C4-2B (cell line): ENCODE results near the gene PLCXD1.

Experiments
- H3K27ac ChIP-seq: fragments of 450-650 bp; 2 replicates; pipeline ENCODE4 v1.5.1; 2017
- ZFX ChIP-seq: fragments of 450-650 bp; IDR thresholded peaks from 2 replicates; pipeline ENCODE4 v1.6.1; 2017
- TF ChIP-seq, protein P1 (sequence below): fragments of 450-650 bp; conservative IDR thresholded peaks from 2 replicates; pipeline ENCODE4 v1.5.1; 2017; ENCODE audit warnings: mild to moderate bottlenecking

PLCXD1 gene

DNA sequence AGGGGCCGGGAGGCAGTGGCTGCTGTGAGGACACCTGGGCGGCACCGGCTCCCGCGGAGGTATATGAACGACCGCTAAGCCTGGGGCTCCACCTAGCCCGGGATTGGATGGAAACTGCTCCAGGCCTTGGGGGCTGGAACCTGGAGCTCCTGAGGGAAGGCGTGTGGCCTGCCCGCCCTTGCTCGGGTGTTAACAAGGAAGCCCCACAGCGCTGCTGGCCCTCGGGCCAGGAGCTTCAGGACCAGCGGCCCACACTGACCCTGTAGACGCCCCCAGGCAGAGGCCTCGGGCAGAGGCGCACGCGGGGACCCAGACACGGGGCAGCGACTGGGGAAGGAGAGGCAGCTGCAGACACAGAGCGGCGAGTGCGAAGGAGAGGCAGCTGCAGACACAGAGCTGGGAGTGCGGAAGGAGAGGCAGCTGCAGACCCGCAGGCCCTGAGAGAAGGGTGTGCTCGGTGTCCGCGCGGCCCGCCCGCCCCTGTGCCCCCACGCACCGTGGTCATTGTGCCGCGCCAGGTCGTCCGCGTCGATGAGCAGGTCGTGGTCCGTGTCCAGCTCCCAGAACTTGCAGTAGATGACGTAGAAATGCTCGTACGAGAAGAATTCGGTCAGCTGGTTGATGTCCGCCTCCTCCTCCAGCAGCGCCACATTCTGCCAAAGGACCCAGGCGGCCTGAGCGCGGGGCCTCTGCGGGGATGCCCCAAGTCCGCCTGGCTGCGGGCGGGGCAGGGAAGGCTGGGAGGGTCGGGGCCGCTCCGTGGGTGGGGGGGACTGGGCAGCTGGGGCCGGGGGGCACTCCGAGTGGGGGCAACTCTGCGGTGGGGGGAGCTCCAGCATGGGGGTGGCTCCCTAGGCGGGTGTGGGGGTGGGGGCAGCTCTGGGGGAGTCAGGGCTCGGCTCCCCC lies 64.1 kb downstream of the PLCXD1 start:
- TF ChIP-seq ZFX = no peak
- TF ChIP-seq, protein P1, sequence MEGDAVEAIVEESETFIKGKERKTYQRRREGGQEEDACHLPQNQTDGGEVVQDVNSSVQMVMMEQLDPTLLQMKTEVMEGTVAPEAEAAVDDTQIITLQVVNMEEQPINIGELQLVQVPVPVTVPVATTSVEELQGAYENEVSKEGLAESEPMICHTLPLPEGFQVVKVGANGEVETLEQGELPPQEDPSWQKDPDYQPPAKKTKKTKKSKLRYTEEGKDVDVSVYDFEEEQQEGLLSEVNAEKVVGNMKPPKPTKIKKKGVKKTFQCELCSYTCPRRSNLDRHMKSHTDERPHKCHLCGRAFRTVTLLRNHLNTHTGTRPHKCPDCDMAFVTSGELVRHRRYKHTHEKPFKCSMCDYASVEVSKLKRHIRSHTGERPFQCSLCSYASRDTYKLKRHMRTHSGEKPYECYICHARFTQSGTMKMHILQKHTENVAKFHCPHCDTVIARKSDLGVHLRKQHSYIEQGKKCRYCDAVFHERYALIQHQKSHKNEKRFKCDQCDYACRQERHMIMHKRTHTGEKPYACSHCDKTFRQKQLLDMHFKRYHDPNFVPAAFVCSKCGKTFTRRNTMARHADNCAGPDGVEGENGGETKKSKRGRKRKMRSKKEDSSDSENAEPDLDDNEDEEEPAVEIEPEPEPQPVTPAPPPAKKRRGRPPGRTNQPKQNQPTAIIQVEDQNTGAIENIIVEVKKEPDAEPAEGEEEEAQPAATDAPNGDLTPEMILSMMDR = no peak
- H3K27ac ChIP-seq = no peak overlapping the region

DNA sequence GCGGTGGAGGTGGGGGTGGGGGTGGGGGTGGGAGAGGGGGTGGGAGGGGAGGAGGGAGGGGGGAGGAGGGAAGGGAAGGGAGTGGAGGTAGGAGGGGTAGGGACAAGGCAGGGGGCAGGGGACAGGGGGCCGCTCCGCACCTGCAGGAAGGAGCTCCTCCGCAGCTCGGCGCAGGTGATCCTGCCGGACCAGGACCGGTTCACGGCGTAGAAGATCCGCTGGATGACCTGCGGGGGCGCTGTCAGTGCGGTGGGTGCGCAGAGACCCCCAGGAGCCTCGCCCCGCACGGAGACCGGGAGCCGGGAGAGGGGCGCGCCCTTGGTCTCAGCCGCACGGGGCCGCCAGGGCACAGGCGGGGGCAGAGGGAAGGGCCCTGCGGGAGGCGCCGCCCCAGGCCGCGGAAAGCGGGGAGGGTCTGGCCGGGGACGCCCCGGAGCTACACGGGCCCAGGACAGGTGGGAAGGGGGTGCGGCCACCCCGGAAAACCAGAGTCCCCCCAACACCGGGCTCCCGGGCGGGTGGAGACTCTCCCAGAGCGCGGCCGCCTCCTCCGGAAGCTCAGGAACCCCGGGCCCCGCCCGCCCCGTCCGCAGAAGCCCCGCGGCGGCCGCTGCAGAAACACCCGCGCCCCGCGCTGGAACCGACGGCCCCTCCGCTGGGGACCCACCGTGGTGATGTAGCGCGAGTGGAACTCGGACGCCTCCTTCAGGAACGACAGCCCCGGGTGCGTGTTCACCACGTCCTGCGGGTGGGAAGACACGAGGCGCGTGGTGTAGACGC lies 65.0 kb downstream of the PLCXD1 start:
- H3K27ac ChIP-seq = no peak overlapping the region
- no peak for TF ChIP-seq ZFX
- TF ChIP-seq, protein P1 = no peak

DNA sequence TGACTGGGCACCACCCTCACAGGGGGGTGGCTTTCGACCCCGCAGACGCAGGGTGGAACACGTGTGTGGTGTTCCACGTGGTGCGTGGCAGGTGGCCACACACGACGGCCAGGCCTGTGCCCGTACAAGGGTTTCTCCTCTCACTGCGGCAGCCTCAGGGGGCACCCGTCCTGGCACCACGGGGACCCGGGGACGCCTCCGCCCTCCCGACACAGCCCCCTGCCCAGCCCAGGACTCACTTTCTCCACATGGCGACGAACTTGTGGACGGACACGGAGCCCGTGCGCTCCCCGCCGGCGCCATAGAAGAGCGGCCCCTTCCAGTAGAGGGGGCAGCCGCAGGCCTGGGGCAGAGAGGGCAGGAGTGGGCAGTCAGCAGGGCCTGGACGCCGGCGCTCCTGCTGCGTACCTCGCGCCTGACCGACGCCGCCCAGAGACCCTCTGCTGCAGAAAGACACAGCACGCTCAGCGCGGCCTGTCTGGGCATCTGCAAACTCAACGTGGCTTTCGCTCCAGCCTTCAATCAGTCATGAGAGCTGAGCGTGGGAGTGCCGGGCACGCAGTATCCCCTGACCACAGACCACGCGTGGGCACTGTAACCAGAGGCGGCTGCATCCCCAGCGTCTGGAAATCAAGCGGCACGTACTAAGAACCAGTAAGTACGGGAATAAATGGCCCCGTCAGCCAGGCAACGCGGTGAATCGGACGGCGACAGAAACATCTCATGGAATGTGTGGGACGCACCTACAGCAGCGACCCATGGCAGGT lies 66.4 kb downstream of the PLCXD1 start:
- no peak overlapping the region for H3K27ac ChIP-seq
- TF ChIP-seq ZFX = no peak
- TF ChIP-seq, protein P1 = no peak

DNA sequence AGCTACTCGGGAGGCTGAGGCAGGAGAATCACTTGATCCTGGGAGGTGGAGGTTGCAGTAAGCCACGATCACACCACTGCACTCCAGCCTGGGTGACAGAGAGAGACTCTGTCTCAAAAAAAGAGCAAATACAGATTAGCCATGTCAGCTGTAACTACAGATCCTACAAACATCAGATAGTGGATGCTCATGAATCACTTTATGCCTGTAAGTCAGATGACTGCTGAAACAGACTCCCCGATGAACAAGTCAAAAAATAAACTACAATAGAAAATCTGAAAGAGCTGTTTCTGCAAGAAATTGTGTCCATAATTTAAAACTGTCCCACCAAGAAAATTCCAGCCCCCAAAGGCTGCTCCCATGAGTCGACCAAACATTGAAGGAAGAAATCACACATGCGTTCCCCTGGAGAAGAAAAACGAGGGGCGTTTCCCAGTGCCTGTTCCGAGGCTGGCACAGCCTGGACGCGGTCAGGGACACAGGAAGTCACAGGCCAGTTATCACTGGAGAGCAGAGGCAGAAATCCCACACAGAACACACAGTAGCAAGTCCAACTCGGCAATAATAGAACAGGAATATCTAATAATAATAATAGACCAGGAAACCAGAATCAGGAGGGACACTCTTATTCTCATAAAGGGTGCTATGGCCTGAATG lies 67.4 kb downstream of the PLCXD1 start:
- TF ChIP-seq, protein P1 = no peak
- TF ChIP-seq ZFX = no peak

DNA sequence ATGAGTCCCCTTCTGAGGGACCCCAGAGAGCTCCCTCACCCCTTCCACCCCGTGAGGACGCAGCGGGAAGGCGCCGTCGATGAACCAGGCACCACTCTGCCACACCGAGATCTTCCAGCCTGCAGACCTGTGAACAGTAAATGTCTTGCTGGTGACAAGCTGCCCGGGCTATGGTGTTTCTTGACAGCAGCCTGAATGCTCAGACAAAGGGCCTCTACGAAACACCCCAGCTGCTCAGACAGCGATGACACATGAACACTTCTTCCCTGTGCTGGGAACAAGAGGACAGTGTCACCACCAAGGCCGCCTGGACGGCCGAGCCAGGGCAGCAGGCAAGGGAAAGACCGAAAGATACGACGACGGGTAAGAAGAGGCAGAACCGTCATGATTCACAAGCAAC lies 68.0 kb downstream of the PLCXD1 start:
- H3K27ac ChIP-seq = no peak overlapping the region
- TF ChIP-seq, protein P1 = no peak
- no peak for TF ChIP-seq ZFX

More for the DNA sequence above, 67.4 kb downstream of the PLCXD1 start:
- no peak overlapping the region for H3K27ac ChIP-seq

DNA sequence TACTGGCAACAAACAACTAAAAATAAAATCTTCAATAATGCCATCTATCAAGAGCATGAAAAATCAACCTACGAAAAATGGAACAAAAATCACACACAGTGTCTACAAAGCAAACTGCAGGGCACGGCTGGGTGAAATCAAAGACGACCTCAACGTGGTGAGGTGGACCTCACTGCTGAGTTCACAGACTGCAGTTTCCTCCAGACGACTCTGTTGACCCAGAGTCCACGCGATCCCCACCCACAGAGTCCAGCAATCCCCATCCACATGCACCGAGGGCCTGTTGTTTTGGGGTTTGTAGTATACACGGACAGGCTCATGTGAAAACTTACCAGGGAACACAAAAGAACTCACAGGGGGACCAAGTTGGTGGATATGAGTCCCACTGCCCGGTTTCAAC lies 68.5 kb downstream of the PLCXD1 start:
- H3K27ac ChIP-seq = no peak overlapping the region

More for the DNA sequence above, 68.5 kb downstream of the PLCXD1 start:
- TF ChIP-seq, protein P1 = no peak
- TF ChIP-seq ZFX = no peak
